ENCODE data around the gene EQTN.

DNA sequence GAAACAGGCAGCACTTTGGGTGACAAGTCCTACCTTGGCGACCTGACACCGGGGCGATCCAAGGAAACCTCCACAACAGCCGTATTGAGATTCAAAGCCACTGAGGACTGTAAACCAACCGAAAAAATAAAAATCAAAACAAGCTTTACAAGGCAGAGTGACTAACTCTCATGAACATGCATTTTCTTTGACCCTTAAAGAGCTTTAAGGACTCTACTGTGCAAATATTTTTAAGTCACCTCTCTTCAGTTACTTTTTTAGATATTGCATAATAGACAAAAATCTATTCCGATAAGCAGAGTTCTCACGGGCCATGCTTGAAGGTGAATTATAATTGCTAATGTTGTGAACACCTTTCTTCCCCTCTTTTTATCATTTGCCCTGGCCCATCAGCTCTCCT, 38.3 kb downstream of the EQTN start:
- TF ChIP-seq, protein P1, sequence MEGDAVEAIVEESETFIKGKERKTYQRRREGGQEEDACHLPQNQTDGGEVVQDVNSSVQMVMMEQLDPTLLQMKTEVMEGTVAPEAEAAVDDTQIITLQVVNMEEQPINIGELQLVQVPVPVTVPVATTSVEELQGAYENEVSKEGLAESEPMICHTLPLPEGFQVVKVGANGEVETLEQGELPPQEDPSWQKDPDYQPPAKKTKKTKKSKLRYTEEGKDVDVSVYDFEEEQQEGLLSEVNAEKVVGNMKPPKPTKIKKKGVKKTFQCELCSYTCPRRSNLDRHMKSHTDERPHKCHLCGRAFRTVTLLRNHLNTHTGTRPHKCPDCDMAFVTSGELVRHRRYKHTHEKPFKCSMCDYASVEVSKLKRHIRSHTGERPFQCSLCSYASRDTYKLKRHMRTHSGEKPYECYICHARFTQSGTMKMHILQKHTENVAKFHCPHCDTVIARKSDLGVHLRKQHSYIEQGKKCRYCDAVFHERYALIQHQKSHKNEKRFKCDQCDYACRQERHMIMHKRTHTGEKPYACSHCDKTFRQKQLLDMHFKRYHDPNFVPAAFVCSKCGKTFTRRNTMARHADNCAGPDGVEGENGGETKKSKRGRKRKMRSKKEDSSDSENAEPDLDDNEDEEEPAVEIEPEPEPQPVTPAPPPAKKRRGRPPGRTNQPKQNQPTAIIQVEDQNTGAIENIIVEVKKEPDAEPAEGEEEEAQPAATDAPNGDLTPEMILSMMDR (IDR thresholded peaks at IDR 0.05) = no peak
- TF ChIP-seq POLR2AphosphoS5 (IDR thresholded peaks at IDR 0.05) = no peak

Measured in suprapubic skin (tissue), 3 donors.